Activated CD8-positive, alpha-beta memory T cell treated with anti-CD3 and anti-CD28 coated beads for 1 hour (primary cell): ENCODE measurements around the gene CNGA4.
"Not testable (repeated sequence)": the region's sequence is repeated elsewhere in the genome, so short reads cannot be mapped to it uniquely, and the experiment has no call there.

Source experiments
- DNase-seq, 2 donors: peaks; one replicate each; pipeline ENCODE4 v3.0.0-alpha.2; 2020; ENCODE audit warnings: low read depth in 1 of 2; ENCODE audit errors: extremely low read depth in 1 of 2

CNGA4 gene

DNA sequence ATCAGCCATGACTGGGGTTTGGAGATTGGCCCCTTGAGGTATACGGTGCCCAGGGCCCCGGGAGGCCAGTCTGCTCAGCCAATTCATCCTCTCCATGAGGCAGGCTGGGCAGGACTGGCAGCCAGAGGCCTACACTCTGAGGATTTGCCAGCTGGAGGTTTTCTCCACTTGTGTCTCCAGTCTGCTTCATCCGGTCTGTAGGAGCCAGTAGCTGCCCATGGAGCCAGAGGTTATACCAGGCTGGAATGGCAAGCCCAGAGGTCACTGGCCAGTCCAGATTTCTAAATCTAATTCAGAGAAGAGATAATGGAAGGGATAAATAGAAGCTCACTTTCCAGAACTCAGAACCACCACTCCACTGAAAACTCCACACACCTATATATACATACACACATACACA lies 14.5 kb upstream of the CNGA4 start:
- DNase-seq, result no peak

DNA sequence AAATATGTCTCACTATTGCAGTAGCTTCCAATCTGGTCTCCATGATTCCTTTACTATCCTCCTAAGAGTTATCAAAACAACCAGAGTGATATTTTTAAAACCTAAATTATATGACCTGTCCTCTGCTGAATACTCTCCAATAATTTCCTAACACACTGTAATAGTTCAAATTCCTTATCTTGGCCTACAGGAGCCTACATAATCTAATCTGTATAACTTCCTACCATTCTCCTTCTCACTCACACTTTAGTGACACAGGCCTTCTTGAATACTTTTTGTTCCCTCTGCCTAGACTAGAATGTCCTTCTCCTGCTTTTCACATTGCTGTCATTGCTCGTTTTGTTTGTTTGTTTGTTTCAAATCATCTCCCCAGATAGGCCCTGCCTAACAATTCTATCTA lies 13.9 kb upstream of the CNGA4 start:
- no peak for DNase-seq

DNA sequence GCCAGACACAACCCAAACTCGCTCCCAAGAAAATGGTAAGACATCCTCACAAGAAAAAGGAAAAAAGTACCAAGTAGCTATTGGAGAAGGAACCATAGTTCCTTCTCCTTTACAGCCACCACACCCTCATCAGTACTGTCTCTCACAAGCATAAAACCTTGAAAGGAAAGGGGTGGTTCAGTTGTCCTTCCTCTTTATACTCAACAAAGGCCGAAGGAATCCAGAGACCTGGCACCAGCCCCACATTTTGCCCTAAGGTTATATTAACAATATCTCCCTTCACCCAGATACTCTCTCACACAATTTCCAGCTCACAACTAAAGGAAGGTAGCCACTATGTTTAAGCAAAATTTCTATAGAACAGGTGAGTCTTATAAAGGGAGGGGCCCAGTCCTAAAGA lies 13.0 kb upstream of the CNGA4 start:
- no peak for DNase-seq

DNA sequence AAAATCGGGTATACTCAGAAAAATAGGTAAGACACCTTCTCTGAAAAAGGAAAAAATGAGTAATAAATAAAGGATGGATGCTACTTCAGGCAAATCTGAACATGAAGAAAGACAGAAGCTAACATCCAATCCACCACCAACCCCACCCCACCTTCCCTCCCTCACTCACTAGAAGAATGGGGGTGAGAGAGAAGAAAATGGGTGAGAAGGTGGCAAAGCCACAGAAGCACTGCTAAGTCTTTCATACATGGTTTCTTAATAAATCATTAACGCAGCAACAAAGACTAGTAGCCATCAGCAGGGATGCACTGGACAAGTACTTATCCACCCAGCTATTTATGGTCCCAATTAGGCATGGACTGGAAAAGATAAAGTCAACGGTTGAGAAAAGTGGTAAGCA lies 10.4 kb upstream of the CNGA4 start:
- no peak for DNase-seq

GRCh38 chr11:6229911-6230310 lies 9.0 kb upstream of the CNGA4 start:
- DNase-seq, result no peak

GRCh38 chr11:6232899-6233298 lies 6.0 kb upstream of the CNGA4 start:
- DNase-seq, result no peak

- no peak for DNase-seq
Measured at GRCh38 chr11:6233984-6234386, 4.9 kb upstream of the CNGA4 start.

GRCh38 chr11:6234387-6235107 lies 4.3 kb upstream of the CNGA4 start, which contains the start of gene FHIP1B:
Gene FHIP1B, minus strand, starts transcription at chr11:6234636. Its CDS starts 10,120 bp downstream, at chr11:6224516.
- DNase-seq, result peak; percentile 97 to 99

DNA sequence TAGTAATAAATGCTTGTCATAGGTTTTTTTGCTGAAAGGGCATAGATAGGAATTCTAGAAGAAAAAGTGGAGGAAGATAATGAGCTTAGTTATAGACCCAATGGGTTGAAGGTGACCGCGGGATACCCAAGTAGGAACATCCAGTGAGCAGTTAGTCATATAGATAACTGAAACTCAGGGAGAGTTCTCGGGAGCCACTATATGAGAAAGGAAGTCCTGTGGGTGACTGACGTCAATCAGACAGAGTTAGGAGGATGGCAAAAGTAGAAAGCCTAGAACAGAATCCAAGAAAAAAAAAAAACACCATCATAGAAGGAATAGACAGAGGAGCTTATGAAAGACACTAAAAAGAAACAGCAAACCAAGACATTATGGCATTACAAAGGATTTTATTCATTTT lies 1.6 kb upstream of the CNGA4 start:
- DNase-seq, result no peak

DNA sequence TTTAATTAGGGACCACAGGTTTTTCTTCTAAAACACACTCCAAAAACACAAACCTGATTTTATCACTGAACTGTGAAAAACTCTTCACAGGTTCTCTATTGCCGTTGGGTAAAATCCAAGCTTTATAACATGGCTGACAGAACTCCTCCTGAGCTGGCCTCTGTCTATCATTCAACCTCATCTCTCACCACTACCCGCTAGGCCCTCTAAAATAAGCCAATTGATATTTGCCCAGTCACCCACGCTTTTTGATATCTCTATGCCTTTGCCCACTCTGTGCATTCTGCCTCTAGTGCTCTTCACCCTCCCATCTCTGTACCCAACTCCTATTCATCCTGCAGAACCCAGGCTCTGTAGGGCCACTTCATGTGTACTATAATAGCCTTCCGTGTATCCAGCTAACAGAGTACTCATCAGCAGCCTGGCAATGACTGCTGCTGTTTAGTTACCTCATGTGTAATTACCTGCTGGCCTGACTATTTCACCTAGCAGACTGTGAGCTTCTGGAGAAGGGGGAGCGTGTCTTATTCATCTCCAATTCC lies 1.1 kb upstream of the CNGA4 start:
- DNase-seq, result no peak

DNA sequence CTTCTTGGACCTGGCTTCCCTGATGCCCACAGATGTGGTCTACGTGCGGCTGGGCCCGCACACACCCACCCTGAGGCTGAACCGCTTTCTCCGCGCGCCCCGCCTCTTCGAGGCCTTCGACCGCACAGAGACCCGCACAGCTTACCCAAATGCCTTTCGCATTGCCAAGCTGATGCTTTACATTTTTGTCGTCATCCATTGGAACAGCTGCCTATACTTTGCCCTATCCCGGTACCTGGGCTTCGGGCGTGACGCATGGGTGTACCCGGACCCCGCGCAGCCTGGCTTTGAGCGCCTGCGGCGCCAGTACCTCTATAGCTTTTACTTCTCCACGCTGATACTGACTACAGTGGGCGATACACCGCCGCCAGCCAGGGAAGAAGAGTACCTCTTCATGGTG lies 1.2 kb downstream of the CNGA4 start:
- no peak for DNase-seq

GRCh38 chr11:6240781-6241180 lies 1.9 kb downstream of the CNGA4 start:
- DNase-seq, result no peak

DNA sequence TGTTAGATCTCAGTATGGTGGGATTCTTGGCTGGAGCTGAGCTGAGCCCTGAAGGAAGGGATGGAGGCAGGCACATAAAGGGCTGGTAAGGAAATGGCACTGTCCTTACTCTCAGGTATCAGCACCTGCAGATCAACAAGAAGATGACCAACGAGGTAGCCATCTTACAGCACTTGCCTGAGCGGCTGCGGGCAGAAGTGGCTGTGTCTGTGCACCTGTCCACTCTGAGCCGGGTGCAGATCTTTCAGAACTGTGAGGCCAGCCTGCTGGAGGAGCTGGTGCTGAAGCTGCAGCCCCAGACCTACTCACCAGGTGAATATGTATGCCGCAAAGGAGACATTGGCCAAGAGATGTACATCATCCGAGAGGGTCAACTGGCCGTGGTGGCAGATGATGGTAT lies 2.4 kb downstream of the CNGA4 start:
- no peak for DNase-seq

DNA sequence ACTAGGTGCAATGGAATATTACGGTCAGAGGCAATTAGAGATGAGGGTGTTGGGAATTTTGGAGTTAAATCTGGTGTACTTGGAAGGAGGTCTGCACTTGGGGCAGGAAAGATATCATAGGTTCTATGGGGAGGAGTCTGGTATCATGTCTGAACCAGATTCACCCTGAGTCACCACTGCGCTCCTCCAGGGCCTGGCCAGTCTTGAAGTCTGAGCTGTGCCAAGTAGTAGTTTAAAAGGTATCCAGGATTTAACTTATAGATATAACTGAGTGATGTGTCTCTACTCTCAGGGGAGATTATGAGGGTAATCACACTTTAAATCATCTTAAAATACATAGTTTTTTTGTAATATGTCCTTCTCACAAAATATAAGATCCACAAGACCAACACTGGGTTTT lies 6.6 kb downstream of the CNGA4 start:
- no peak for DNase-seq

DNA sequence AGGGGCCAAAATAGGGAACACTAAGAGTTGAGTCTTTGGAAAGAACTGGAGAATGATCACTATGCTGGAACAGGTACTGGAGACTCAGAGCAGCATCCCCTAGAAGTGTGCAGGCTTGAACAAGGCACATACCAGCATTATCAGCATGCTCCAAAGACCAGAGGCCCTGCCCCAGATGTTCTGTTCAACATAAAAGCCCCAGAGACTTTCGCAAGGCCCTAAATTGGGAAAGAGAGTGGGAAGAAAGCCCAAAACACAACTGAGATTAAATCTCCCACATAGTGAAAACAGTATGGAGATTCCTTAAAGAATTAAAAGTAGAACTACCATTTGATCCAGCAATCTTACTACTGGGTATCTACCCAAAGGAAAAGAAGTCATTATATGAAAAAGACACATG lies 9.4 kb downstream of the CNGA4 start:
- no peak for DNase-seq

GRCh38 chr11:6248897-6249296 lies 10.0 kb downstream of the CNGA4 start:
- not testable (repeated sequence) for DNase-seq

DNA sequence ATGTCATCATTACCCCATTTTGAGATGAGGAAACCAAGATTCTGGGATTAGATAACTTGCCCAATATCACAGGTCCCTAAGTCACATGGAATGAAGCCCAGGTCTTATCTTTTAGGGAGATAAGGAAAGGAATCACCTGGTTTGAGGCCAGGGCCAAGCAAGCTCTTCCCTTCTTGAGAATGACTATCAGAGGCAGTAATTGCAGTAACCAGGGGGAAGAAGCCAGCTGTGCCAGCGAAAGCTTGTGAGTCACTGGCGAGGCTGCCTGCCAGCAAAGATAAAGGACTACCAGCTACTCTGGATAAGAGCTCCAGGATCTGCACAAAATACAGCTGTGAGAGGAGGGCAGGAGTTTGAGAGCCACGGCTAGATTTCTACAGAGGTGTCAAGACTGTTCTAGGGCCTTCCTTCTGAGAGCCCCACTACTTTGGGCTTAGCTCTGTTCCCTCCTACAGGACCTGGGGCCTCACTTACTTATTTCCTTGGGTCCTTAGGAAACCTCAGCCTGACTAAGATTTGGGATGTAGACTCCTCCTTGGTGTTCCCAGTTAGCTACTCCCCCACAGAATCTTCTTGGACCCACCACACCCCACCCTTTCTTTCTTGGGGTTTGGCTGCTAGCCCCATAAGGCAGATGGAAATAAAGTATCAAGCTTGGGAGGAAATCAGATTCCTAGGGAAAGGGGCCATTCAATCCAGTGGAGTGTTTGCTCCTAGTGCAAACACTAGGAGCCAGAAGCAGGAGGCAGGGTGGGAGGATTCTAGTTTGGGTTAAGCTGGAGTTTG lies 11.1 kb downstream of the CNGA4 start:
- no peak for DNase-seq

DNA sequence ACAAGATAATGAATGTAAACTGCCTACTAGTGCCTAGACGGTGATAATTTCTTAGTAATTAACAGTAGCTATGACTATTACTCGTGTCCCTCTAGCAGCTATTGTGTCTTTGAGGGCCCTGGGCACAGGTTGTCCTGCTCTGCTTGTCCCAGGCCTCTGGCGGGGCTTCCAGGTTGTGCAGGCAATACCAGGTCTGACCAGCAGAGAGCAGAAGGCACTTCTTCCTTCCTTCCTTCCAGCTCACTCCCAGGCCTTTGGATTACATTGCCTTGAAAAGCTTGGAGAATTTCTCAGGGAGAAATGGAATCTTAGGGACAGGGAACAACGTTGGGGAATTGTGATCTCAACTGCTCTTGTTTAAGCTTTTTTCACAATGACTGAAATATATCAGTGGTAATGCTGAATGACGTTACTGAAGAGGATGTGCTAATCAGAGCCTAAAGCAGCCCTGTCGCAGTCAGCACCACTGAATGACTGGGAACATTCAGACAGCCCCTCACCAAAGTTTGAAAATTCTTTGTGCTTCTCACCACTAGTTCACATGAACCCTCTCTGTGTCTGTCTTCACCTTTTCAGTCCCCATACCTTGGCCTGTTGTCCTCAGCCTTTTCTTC lies 12.3 kb downstream of the CNGA4 start:
- no peak for DNase-seq

- DNase-seq, result no peak
Measured at GRCh38 chr11:6251990-6252473, 13.1 kb downstream of the CNGA4 start.

DNA sequence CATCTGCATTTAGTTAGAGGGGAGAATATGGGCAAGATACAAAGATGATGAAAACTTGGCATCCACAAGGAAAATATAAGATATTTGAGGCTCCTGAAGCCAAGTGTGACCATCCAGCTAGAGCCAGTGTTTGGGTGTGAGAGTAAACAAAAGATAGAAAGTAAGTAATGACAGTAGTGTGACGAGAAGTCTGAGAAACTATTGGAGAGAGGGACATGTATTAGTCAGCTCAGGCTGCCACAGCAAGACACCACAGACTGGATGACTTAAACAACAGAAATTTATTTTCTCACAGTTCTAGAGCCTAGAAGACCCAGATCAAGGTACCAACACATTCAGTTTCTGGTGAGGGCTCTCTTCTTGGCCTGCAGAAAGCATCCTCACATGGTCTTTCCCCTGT lies 14.3 kb downstream of the CNGA4 start:
- DNase-seq, result no peak

DNA sequence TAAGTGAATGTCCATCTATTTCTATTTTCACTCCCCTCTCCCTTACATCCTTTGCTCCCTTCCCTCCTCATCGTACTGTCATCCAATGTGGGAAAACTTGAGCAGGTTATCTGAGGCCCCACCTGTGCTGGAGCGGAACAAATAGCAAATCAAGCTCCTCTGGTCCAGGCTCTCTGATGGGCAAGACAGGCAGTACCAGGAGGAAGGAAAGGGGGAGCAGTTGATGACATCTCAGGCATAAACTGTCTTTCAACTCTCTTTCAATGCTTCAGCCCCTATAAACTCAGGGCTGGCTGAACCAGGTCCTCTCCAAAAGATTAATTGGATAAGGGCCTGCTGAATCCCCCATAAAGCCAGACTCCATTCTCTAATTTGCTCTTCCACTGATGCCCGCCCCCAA lies 19.3 kb downstream of the CNGA4 start:
- no peak for DNase-seq
